ENCODE results near the gene RPS6KA4.
A peak's percentile ranks its signal among the peaks of the same experiment; 100 is the strongest.

RPS6KA4 gene

DNA sequence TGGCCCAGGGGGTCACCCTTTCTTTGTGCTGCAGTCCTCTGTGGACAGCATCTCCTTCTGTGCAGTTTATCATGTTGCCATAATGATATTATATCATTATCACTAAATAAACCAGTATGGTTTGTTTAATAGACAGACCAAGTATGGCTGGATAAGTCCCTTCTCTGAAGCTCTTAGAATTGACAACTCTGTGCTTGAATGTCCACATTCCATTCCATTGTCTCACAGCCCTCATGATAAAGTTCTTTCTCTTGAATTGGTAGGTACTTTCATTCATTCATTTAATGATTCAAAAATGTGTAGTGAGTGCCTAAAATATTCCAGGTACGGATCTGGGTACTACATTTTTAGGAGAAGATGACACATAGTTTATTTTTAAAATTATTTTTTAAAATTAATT lies 7.8 kb downstream of the RPS6KA4 start:
- TF ChIP-seq, protein P1, sequence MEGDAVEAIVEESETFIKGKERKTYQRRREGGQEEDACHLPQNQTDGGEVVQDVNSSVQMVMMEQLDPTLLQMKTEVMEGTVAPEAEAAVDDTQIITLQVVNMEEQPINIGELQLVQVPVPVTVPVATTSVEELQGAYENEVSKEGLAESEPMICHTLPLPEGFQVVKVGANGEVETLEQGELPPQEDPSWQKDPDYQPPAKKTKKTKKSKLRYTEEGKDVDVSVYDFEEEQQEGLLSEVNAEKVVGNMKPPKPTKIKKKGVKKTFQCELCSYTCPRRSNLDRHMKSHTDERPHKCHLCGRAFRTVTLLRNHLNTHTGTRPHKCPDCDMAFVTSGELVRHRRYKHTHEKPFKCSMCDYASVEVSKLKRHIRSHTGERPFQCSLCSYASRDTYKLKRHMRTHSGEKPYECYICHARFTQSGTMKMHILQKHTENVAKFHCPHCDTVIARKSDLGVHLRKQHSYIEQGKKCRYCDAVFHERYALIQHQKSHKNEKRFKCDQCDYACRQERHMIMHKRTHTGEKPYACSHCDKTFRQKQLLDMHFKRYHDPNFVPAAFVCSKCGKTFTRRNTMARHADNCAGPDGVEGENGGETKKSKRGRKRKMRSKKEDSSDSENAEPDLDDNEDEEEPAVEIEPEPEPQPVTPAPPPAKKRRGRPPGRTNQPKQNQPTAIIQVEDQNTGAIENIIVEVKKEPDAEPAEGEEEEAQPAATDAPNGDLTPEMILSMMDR (conservative IDR thresholded peaks at IDR 0.05) = no peak
- no peak overlapping the region for H3K27ac ChIP-seq

DNA sequence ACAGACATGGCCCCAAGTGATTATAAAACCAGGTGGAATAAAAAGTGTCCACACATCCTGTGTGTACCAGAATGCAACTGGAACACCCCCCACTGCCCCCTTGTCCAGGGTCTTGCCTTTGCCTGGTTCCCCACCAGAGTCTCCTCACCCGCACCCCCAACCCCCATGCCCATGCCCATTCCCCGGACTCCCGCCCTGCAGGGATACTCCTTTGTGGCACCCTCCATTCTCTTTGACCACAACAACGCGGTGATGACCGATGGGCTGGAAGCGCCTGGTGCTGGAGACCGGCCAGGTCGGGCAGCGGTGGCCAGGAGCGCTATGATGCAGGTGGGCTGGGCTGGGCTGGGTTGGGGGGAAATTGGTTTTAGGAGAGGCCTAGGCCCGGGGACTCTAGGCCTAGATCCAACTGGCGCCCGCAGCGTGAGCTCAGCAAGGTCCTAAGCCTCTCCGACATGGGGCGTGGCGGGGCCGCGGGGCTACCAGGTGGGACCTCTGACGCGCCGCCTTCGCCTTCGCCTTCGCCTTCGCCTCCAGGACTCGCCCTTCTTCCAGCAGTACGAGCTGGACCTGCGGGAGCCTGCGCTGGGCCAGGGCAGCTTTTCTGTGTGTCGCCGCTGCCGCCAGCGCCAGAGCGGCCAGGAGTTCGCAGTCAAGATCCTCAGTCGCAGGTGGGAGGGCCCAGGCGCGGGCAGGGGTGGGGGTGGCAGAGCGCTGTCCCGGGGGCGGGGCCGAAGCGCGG lies 9.1 kb downstream of the RPS6KA4 start:
- no peak overlapping the region; the same call in 1 of the 2 replicates for H3K27ac ChIP-seq
- TF ChIP-seq, protein P1 (conservative IDR thresholded peaks at IDR 0.05) = no peak

DNA sequence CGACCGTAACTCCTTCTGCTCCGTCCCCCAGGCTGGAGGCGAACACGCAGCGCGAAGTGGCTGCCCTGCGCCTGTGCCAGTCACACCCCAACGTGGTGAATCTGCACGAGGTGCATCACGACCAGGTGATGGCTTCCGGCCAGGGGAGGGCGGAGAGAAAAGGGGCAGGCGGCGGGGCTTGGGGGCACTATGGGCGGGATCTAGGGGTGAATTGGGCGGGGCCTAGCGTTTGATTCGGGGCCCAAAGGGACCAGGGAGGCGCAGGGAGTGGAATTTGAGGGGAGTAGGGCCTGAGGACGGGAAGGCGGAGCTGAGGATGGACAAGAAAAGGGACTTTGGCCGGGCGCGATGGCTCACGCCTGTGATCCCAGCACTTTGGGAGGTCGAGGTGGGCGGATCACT lies 9.7 kb downstream of the RPS6KA4 start:
- no peak overlapping the region for H3K27ac ChIP-seq
- TF ChIP-seq, protein P1 (conservative IDR thresholded peaks at IDR 0.05) = no peak

DNA sequence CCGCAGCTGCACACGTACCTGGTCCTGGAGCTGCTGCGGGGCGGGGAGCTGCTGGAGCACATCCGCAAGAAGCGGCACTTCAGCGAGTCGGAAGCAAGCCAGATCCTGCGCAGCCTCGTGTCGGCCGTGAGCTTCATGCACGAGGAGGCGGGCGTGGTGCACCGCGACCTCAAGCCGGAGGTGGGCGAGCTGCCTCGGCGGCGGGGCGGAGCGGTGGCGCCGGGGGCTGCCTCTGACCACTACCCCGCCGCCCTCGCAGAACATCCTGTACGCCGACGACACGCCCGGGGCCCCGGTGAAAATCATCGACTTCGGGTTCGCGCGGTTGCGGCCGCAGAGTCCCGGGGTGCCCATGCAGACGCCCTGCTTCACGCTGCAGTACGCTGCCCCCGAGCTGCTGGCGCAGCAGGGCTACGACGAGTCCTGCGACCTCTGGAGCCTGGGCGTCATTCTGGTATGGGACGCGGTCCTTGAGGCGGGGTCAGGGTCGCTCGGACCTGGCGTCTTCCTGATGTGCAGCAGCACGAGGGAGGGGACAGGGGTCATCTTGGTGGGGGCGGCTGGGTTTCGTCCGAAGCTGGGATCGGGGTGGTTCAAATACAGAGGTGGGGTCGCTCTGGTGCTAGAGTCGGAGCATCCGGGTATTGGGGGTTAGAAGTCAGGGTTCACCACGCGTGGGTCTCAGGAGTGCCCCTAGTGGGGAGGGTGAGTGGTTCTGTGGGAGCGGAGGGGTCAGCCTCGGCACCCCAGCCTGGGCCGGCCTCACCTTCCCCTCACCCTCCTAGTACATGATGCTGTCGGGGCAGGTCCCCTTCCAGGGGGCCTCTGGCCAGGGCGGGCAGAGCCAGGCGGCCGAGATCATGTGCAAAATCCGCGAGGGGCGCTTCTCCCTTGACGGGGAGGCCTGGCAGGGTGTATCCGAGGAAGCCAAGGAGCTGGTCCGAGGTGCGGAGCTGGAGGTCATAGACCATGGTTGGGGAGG lies 10.8 kb downstream of the RPS6KA4 start:
- TF ChIP-seq, protein P1 (conservative IDR thresholded peaks at IDR 0.05) = peak; percentile 34
- H3K27ac ChIP-seq = no peak overlapping the region

DNA sequence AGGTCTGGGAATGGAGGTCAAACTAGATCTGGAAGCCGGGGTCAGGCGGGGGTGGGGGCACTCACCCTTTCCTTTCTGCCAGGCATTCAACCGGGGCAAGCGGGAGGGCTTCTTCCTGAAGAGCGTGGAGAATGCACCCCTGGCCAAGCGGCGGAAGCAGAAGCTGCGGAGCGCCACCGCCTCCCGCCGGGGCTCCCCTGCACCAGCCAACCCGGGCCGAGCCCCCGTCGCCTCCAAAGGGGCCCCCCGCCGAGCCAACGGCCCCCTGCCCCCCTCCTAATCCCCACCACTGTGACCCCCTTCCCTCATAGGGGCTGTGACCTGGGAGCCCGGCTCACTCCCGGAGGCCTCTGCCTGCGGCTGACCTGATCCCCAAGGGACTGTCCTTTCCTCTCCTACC lies 12.2 kb downstream of the RPS6KA4 start:
- TF ChIP-seq, protein P1 (conservative IDR thresholded peaks at IDR 0.05) = no peak
- H3K27ac ChIP-seq = no peak overlapping the region

DNA sequence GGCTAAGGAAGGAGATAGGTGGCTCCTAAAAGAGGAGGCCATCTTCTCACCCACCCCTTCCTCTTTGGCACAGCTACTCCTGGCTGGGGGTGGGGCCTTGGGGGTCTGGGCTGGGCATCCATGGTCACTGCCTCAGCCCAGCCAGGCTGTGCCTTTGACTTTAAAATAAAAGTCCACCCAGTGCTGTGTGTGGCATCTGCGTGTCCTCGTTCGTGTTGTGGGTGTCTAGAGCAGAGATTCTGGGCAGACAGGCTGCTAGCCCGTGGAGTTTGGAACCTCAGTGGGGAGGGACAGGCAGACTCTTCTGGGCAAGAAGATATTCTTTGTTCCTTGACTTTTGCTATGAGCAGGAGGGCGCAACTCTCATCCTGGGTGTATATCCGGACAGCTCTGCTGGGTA lies 13.1 kb downstream of the RPS6KA4 start:
- TF ChIP-seq, protein P1 (conservative IDR thresholded peaks at IDR 0.05) = no peak
- H3K27ac ChIP-seq = no peak overlapping the region
